Right lobe of liver (tissue), 6 donors: Measurements from ENCODE around the gene PPP4R2. TPM values are rescaled to one million over a fixed set of nuclear protein-coding genes. Genes with fewer than 3 reads are reported as not detected.
A peak's percentile ranks its signal among the peaks of the same experiment; 100 is the strongest.
"Not testable (repeated sequence)": the region's sequence is repeated elsewhere in the genome, so short reads cannot be mapped to it uniquely, and the experiment has no call there.

ENCODE experiments used
- ATAC-seq, 4 donors: fragments of 200-7000 bp; cut with Tn5 transposase; one replicate each; pipeline ENCODE4 v1.9.1; 2020; ENCODE audit warnings: mild to moderate bottlenecking in 4 of 4, moderate library complexity in 4 of 4
- DNase-seq, 3 donors: peaks; one replicate each; pipeline ENCODE4 v3.0.0-alpha.2; 2020
- H3K27ac ChIP-seq, 3 donors: fragments of 200-600 bp; one replicate each; pipeline ENCODE4 v1.8.0; 2022
- H3K27me3 ChIP-seq, 2 donors: fragments of 200-600 bp; one replicate each; pipeline ENCODE4 v1.8.0; 2022
- H3K36me3 ChIP-seq, 4 donors: fragments of 200-600 bp; sonication (generic) in 1 of 4; one replicate each; pipeline versions ENCODE4 v1.5.1 to v1.8.0; 2017 to 2022; ENCODE audit warnings: control low read depth in 1 of 4
- H3K4me1 ChIP-seq, 4 donors: fragments of 200-600 bp; sonication (generic) in 1 of 4; one replicate each; pipeline versions ENCODE4 v1.5.1 to v1.8.0; 2017 to 2022; ENCODE audit warnings: control low read depth in 1 of 4
- H3K4me3 ChIP-seq, 3 donors: fragments of 200-600 bp; one replicate each; pipeline ENCODE4 v1.8.0; 2022
- H3K9me3 ChIP-seq, 4 donors: fragments of 200-600 bp; sonication (generic) in 1 of 4; one replicate each; pipeline versions ENCODE4 v1.5.1 to v1.8.0; 2017 to 2022; ENCODE audit warnings: control low read depth in 1 of 4
- CTCF ChIP-seq, 4 donors: fragments of 200-600 bp in 3 of 4; fragments of 450-650 bp in 1 of 4; IDR thresholded peaks; one replicate each; pipeline versions ENCODE4 v1.5.1 to v1.8.0; 2016 to 2022; ENCODE audit warnings: antibody characterized with exemption in 4 of 4, mild to moderate bottlenecking in 2 of 4
- POLR2A ChIP-seq: fragments of 450-650 bp; IDR thresholded peaks from one replicate; pipeline ENCODE4 v1.6.1; 2017; ENCODE audit warnings: antibody characterized with exemption, mild to moderate bottlenecking
- WGBS: methylation state at CpG from one replicate; pipeline ENCODE4 v1.1.6; 2018; ENCODE audit warnings: low coverage, low lambda C conversion rate; ENCODE audit not compliant: insufficient coverage; ENCODE audit errors: missing lambda C conversion rate; 5-methylcytosine and 5-hydroxymethylcytosine counted together
- intact Hi-C, 2 donors: fragments of 100-400 bp; cut with DNase I; formaldehyde crosslinking; loops; one replicate each; pipeline versions ENCODE4 v1.11.2 to v1.14.1; 2022
- total RNA-seq, 6 experiments: library from RNA; depleted of rRNA in 2 of 6; stranded (reverse); fragments of >200 nt in 2 of 6; fragmentation: NEBNext Ultra II Directional in 3 of 6; extraction: Animal tissue kit (Norgen Biotek cat#: 25700) in 3 of 6; gene quantifications; one replicate each; pipeline versions ENCODE4 v1.1.0 to v1.2.4, GENCODE V29; 2016 to 2023
- donor health status: DM: no; HTN: yes; CAD: no.
- donor health status: DM: no; HTN: no; CAD: no.
- donor health status: DM: no; HTN: no; CAD: no.
- donor health status: DM: no; HTN: yes; CAD: no.
- donor health status: DM: no; HTN: yes; CAD: no.

PPP4R2 gene
- total RNA-seq, 6 experiments from 2014 or later: 23.7 to 56.1 (median 42.3) TPM

- ATAC-seq (peak; percentile 71 to 79 (median 76)), DNase-seq (no peak)
- Histone ChIP-seq H3K4me1 (peaks cover 0 to 28% (median 0%) of the 10 kb centered on the region in 4 donors), H3K9me3 (no peaks in the 10 kb centered on the region), H3K36me3 (peaks cover 0 to 5% (median 0%) of the 10 kb centered on the region in 4 donors), H3K4me3 (no peak overlapping the region), H3K27ac (no peak overlapping the region), H3K27me3 (no peaks in the 10 kb centered on the region)
- TF ChIP-seq POLR2A: no peak
- TF ChIP-seq CTCF (IDR thresholded peaks at IDR 0.05): peak; percentile 50 to 62 (median 56)
- 6% methylated on average over 5 of the region's 5 CpGs for WGBS
- intact Hi-C loops: no loop called here
Measured at GRCh38 chr3:73056014-73056844, 59.6 kb downstream of the PPP4R2 start.

- H3K27me3 ChIP-seq: no peaks in the 10 kb centered on the region
- intact Hi-C loops: no loop called here
- TF ChIP-seq CTCF (IDR thresholded peaks at IDR 0.05): no peak
- no peak for TF ChIP-seq POLR2A
- ATAC-seq (no peak), DNase-seq (no peak)
- no peaks in the 10 kb centered on the region for H3K9me3 ChIP-seq
- H3K4me3 ChIP-seq: no peak overlapping the region
- no peak overlapping the region for H3K27ac ChIP-seq
- peaks cover 0 to 23% (median 0%) of the 10 kb centered on the region in 4 donors for H3K4me1 ChIP-seq
- H3K36me3 ChIP-seq: peaks cover 0 to 10% (median 0%) of the 10 kb centered on the region in 4 donors
Measured at GRCh38 chr3:73056845-73057150, 60.2 kb downstream of the PPP4R2 start.

- 60% methylated on average over 1 of the region's 1 CpG for WGBS
- Histone ChIP-seq H3K9me3 (no peaks in the 10 kb centered on the region), H3K4me1 (peaks cover 0 to 8% (median 0%) of the 10 kb centered on the region in 4 donors), H3K36me3 (peaks cover 0 to 41% (median 9%) of the 10 kb centered on the region in 4 donors), H3K27ac (no peak overlapping the region), H3K27me3 (no peaks in the 10 kb centered on the region), H3K4me3 (no peak overlapping the region)
- ATAC-seq (no peak), DNase-seq (no peak)
- intact Hi-C loops: loop anchor here in 1 of 2 donors (10.0 kb wide), 1 partner anchor 116 kb away; no protein-coding TSS in a partner anchor
- TF ChIP-seq POLR2A (no peak), CTCF (IDR thresholded peaks at IDR 0.05) (no peak)
Measured at GRCh38 chr3:73060302-73060723, 63.7 kb downstream of the PPP4R2 start.

- no peak for TF ChIP-seq POLR2A
- peaks cover 0 to 52% (median 12%) of the 10 kb centered on the region in 4 donors for H3K36me3 ChIP-seq
- H3K9me3 ChIP-seq: no peaks in the 10 kb centered on the region
- no peak within 1 kb of the TSS for H3K4me3 ChIP-seq
- WGBS: 100% methylated on average over 2 of the region's 2 CpGs
- intact Hi-C loops: loop anchor here in 1 of 2 donors (10.0 kb wide), 1 partner anchor 117 kb away; no protein-coding TSS in a partner anchor
- no peak within 1 kb of the TSS for H3K27ac ChIP-seq
- no peaks in the 10 kb centered on the region for H3K27me3 ChIP-seq
- DNase-seq (no peak), ATAC-seq (no peak)
- no peaks in the 10 kb centered on the region for H3K4me1 ChIP-seq
Measured at GRCh38 chr3:73061416-73061815, 64.8 kb downstream of the PPP4R2 start, which contains the start of gene EBLN2. Gene EBLN2 (plus strand): TSS chr3:73061659. CDS start chr3:73062082, 423 bp downstream.

GRCh38 chr3:73066243-73066642, 69.6 kb downstream of the PPP4R2 start:
- H3K4me3 ChIP-seq, H3K27me3 ChIP-seq, ATAC-seq, DNase-seq, H3K4me1 ChIP-seq, H3K9me3 ChIP-seq, H3K27ac ChIP-seq: not testable (repeated sequence)
- intact Hi-C loops: loop anchor here in 1 of 2 donors (10.0 kb wide), 1 partner anchor 121 kb away; no protein-coding TSS in a partner anchor
- H3K36me3 ChIP-seq: peaks cover 0 to 59% (median 12%) of the 10 kb centered on the region in 4 donors
